ENCODE data around the gene PPWD1. TPM values are rescaled to one million over a fixed set of nuclear protein-coding genes. Genes with fewer than 3 reads are reported as not detected.

PPWD1 gene
- total and polyA plus RNA-seq, 2 of the 13 experiments (the other 11 are each of a cell fraction or from before 2014, with no cell fraction given): 7.4 to 44.3 TPM

GRCh38 chr5:65624571-65625555 is 61.8 kb downstream of the PPWD1 start, which contains the start of the genes SHLD3 and TRAPPC13 (continued):
- no peak for TF ChIP-seq ZNF407 (CRISPR knock-in tag; IDR thresholded peaks at IDR 0.05; ENCODE audit: not compliant biosample characterization)
- no peak for TF ChIP-seq SRSF1 (optimal IDR thresholded peaks at IDR 0.05; ENCODE audit: low read depth, low read length)
- peak; percentile 41; the same call in 1 of the 2 replicates for TF ChIP-seq ZGPAT (CRISPR knock-in tag; IDR thresholded peaks at IDR 0.05)
- no peak for TF ChIP-seq U2AF1 (optimal IDR thresholded peaks at IDR 0.05; ENCODE audit: low read depth, low read length)
- no peak for TF ChIP-seq ZNF660 (CRISPR knock-in tag; IDR thresholded peaks at IDR 0.05; ENCODE audit: borderline replicate concordance, low read depth)
- TF ChIP-seq ZNF75D (CRISPR knock-in tag; IDR thresholded peaks at IDR 0.05; ENCODE audit: borderline replicate concordance): no peak

All from HepG2 (cell line).